ENCODE results near the gene CTNND2. TPM values are rescaled to one million over a fixed set of nuclear protein-coding genes. Genes with fewer than 3 reads are reported as not detected.
"Not testable (repeated sequence)": the region's sequence is repeated elsewhere in the genome, so short reads cannot be mapped to it uniquely, and the experiment has no call there.

CTNND2 gene
- total RNA-seq, 1 experiment from 2014 or later, result not detected

GRCh38 chr5:11043881-11044280 is 860.4 kb downstream of the CTNND2 start:
- no peak for DNase-seq (ENCODE audit: low spot score)

- no peak for DNase-seq (ENCODE audit: low spot score)
These were observed 863.9 kb downstream of the CTNND2 start for GRCh38 chr5:11040345-11040744.

DNA sequence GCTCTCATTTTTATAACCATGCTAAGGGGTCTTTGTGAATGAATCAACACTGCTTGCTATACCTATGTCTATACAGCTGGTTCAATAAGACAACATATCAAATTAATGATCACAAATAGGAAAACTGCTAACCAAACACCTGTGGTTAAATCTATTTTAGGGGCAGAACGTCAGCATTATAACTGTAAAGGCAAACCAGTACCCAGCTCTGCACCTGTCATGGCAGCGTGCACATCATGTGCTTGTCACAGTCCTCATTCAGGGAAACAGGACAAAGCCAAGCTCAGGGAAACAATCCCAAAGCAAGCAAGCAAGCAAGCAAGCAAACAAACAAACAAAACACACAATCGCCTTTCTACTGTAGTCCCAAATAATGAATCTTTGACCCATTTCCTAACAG is 865.5 kb downstream of the CTNND2 start:
- no peak for DNase-seq (ENCODE audit: low spot score)

- DNase-seq (ENCODE audit: low spot score), result no peak
These were observed 866.3 kb downstream of the CTNND2 start for GRCh38 chr5:11037941-11038340.

DNA sequence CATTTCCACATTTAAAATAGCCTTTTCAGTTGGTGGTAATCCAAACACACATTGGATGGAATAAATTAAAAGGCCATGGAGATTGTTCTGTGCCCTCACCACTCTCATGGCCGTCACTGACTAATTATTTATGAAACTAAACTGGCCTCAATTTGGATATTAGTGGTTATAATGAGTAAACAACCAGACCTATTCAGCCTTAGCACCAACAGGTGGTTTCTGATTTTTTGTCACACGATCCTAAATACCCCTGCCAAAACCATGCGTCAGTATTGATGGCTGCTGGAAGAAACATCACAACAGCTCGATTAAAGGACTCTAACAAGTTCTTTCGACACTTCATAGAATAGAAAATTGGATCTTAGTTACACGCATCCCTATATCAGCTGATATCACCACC is 867.2 kb downstream of the CTNND2 start:
- no peak for DNase-seq (ENCODE audit: low spot score)

DNA sequence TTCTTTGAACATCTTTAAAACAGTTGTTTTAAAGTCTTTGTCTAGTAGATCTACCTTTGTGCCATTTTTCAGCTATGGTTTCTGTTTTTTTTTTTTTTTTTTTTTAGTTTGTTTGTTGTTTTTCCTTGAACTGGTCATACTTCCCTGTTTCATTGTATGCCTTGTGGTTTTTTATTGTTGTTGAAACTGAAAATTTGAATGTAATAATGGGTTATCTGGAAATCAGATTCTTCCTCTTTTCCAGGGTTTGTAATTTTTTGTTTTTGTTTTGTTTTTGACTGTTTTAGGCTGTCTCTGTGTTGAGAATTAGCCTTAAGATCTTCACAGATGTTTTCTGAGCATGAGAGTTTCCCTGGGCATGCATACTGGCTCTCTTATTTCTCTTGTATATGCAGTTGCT is 873.6 kb downstream of the CTNND2 start:
- no peak for DNase-seq (ENCODE audit: low spot score)

GRCh38 chr5:11027660-11028059 is 876.6 kb downstream of the CTNND2 start:
- no peak for DNase-seq (ENCODE audit: low spot score)

- DNase-seq (ENCODE audit: low spot score), result no peak
These were observed 877.7 kb downstream of the CTNND2 start for GRCh38 chr5:11026543-11026942.

GRCh38 chr5:11023945-11024344 is 880.3 kb downstream of the CTNND2 start:
- no peak for DNase-seq (ENCODE audit: low spot score)

DNA sequence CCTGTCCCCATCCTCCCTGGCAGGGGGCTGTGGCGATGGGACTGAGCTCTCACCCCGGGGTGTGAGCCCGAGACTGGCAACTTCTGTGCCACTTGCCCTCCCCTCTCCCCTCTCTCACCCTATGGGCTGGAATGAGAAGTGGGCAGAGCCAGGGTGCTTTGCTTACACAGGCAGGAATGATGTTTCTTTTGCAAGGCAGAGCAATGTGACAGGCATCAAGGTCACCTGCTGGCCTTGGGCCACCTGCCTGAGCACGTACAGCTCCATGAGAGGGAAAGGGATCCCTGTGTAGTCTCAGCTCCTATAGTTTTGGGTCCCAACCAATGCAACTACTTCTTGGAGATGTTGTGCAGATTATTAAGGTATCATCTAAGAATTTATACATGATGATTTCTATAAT is 890.5 kb downstream of the CTNND2 start:
- no peak for DNase-seq (ENCODE audit: low spot score)

GRCh38 chr5:11012295-11012694 is 892.0 kb downstream of the CTNND2 start:
- DNase-seq (ENCODE audit: low spot score), result no peak

DNA sequence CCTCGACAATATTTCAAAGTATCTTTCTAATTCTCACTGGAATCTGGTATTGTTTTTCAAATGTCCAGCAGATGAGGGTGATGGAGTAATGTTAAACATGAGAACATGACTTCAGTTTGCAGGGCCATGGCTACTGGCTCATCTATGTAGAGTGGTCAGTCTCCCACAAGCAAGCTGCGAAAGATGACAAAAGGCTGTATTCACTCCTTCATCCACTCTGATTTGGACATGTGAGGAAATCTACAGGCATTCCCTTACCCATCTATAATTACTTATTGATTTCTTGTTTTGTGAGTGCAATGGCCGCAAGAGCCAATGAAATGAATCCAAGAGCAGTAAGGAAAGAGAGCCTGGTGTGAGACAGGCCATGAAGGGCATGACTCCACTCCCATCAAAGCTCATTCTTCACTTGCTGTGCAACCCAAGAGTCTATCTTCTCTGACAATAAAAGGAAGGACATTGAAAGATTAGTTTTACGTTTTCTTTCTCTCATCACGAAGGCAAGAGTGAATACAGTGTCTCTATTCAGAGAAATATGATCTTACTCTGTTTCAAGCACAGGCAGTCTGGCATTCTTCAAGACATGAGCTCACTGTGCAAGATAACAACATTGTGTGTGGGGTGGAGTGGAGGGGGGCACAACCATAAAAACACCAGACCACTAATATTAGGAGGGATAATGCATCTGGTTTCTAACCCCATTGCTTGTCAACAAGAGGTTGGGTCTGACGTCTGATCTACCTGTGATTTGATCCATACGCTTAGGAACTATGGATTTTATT is 893.6 kb downstream of the CTNND2 start:
- DNase-seq (ENCODE audit: low spot score), result no peak

DNA sequence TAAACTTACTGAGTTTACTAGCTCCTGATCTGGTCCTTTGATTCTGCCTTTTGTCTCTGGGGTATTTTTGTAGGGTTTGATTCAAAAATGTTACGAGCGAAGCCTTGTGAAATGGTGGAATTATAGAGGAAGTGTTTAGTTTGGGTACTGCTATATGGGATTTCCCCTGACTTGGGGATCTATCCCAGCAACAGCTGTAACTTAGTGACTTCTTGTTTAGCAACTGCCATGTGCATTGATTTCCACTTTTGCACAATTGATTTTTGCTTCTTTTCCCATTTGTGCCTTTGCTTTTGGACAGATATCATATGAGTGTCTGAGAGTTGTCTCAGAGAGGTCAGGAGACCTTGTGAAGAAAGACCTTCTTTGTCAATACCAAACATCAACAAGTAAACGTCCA is 894.7 kb downstream of the CTNND2 start:
- no peak for DNase-seq (ENCODE audit: low spot score)

- DNase-seq (ENCODE audit: low spot score), result no peak
These were observed 896.9 kb downstream of the CTNND2 start for GRCh38 chr5:11007269-11007870.

GRCh38 chr5:11004523-11004922 is 899.7 kb downstream of the CTNND2 start:
- DNase-seq (ENCODE audit: low spot score), result not testable (repeated sequence)

DNA sequence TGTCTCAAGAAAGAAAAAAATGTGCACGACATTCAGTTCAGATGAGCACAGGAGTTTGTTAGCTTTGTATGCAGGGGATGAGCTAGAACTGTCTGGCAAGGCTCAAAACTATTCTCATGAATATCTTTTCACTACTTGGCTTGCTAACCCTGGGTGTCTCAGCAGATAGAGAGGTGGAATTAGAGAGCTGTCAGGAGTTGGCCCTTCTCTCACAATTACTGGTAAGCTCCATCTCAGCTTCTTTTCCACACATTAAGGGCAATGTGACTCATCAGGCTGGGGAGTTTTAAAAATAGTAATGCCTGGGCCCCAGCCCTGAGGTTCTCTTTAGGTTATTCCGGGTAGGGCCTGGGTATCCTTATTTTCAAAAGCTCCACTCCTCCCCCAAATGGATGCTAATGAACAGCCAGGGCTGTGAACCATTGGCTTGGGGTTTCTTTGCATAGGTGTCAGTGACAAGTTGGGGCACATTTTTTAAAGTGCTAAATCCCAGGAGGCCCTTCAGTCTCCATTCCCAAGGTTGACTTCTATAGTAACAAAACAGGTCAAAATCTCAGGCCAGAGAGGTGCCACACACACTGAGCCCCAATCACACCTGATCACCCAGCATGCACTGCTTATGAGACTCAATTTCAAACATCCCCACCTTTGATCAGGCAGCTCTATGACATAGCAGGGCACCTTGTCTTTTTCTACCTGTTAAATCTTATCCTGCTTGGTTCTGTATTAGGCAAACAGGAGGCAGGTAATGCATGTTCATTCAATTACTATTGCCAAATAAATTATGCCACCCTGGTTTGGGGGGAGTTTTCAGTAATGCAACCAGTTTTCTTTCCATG is 903.5 kb downstream of the CTNND2 start:
- DNase-seq (ENCODE audit: low spot score), result peak; percentile 4

DNA sequence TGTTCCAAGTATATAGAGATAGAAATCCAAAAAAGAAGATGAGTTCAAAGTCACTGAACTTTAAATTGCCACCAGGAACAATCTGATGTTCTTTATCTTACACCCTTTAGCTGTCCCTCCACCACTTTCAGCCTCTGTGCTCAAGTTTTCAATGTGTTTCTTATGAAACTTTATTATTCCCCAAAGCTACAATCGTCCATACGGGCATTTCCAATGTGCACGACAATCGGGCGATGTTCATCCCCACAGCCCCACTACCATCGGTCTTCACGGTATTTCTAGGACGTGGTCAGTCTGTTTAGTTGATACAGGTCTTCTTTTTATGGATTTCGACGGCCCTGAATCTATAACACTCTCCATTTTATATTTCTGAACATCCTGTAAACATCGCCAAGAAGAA is 904.5 kb downstream of the CTNND2 start:
- no peak for DNase-seq (ENCODE audit: low spot score)

GRCh38 chr5:10995891-10996290 is 908.4 kb downstream of the CTNND2 start:
- DNase-seq (ENCODE audit: low spot score), result no peak

- no peak for DNase-seq (ENCODE audit: low spot score)
These were observed 909.9 kb downstream of the CTNND2 start for GRCh38 chr5:10994091-10994986.

DNA sequence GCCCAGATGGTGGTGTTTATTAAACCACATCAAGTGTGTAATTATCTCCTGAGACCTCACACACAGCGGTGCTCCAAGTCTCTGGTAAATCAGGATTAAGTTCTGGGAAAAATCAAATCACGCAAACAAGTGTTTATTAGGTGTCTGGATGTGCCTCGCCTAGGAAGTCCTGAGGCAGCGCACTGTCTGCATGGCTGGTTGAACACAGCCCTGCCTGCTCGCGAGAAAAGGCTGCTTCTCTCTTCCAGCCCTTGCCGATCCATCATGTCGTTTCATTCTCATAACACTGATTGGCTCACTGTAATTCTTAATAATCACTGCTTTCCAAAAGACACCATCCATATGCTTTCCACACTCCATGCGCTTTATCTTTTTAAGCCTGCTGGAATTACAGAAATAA is 913.6 kb downstream of the CTNND2 start:
- DNase-seq (ENCODE audit: low spot score), result no peak

- DNase-seq (ENCODE audit: low spot score), result no peak
These were observed 914.5 kb downstream of the CTNND2 start for GRCh38 chr5:10989577-10990263.
